H1 (cell line): ENCODE data around the gene HDAC11. TPM values are rescaled to one million over a fixed set of nuclear protein-coding genes. Genes with fewer than 3 reads are reported as not detected.

Source experiments
- CTCF ChIA-PET: fragments of 300-600 bp; sonication (Branson Sonifier 250); formaldehyde crosslinking; loops from one replicate; lab custom pipeline; 2021; ENCODE audit not compliant: partially characterized antibody; lab: Charles Lee
- POLR2A ChIA-PET: fragments of 300-600 bp; sonication (Branson Sonifier 250); formaldehyde crosslinking; loops from one replicate; lab custom pipeline; 2021; ENCODE audit warnings: inconsistent platforms; ENCODE audit not compliant: partially characterized antibody; lab: Charles Lee
- DNase-seq, 2 experiments: peaks; one replicate each; pipeline versions ENCODE4 v3.0.0 to v3.0.0-alpha.2; 2010 to 2022; ENCODE audit warnings: low spot score in 2 of 2, low read depth in 1 of 2, mixed read lengths in 1 of 2
- FAIRE-seq: peaks from 2 replicates; lab custom pipeline; 2011; peaks lifted over from hg19 to GRCh38; lab: Jason Lieb, UNC
- H2AFZ ChIP-seq: 2 replicates; pipeline ENCODE4 v1.8.1; 2012; ENCODE audit warnings: low read length, inconsistent platforms
- H2AK5ac ChIP-seq: 2 replicates; pipeline ENCODE4 v1.6.1; 2013; ENCODE audit warnings: low read depth, low read length
- H2BK120ac ChIP-seq: replicated peaks from 2 replicates; pipeline ENCODE3; 2013; ENCODE audit warnings: low read depth, low read length, inconsistent platforms
- H2BK12ac ChIP-seq: 2 replicates; pipeline ENCODE4 v1.6.1; 2013; ENCODE audit warnings: low read depth, low read length
- H2BK15ac ChIP-seq: 2 replicates; pipeline ENCODE4 v1.6.1; 2013; ENCODE audit warnings: low read length
- H2BK20ac ChIP-seq: 2 replicates; pipeline ENCODE4 v1.6.1; 2013; ENCODE audit warnings: low read length
- H2BK5ac ChIP-seq: 2 replicates; pipeline ENCODE4 v1.6.1; 2013; ENCODE audit warnings: low read depth, low read length
- H3K14ac ChIP-seq: 2 replicates; pipeline ENCODE4 v1.6.1; 2013; ENCODE audit warnings: inconsistent platforms; ENCODE audit not compliant: insufficient read length
- H3K18ac ChIP-seq: 2 replicates; pipeline ENCODE4 v1.6.1; 2013; ENCODE audit warnings: low read length; ENCODE audit errors: extremely low read depth
- H3K23ac ChIP-seq: 2 replicates; pipeline ENCODE4 v1.6.1; 2013; ENCODE audit warnings: inconsistent platforms; ENCODE audit not compliant: insufficient read length
- H3K23me2 ChIP-seq: 2 replicates; pipeline ENCODE4 v1.6.1; 2013; ENCODE audit warnings: low read depth, low read length
- H3K27ac ChIP-seq: 2 replicates; pipeline ENCODE4 v1.6.1; 2011; ENCODE audit warnings: low read depth, low read length, inconsistent platforms
- H3K27me3 ChIP-seq, 4 experiments: replicated peaks in 1 of 4; 1 replicate in 1 of 4; 2 replicates in 3 of 4; pipeline versions ENCODE4 v1.6.1 to v1.8.1; 2011 to 2013; ENCODE audit warnings: low read length in 3 of 4, mild to moderate bottlenecking in 3 of 4, inconsistent platforms in 2 of 4, mixed read lengths in 2 of 4, moderate library complexity in 1 of 4; ENCODE audit not compliant: control insufficient read depth in 3 of 4, insufficient read depth in 3 of 4; ENCODE audit errors: extremely low read depth in 1 of 4
- H3K36me3 ChIP-seq, 4 experiments: 2 replicates each; pipeline versions ENCODE4 v1.6.1 to v1.8.1; 2011 to 2013; ENCODE audit warnings: mild to moderate bottlenecking in 4 of 4, low read length in 3 of 4, moderate library complexity in 2 of 4, control low read depth in 1 of 4, inconsistent platforms in 1 of 4; ENCODE audit not compliant: insufficient read depth in 4 of 4, control insufficient read depth in 2 of 4
- H3K4ac ChIP-seq: replicated peaks from 2 replicates; pipeline ENCODE3; 2013; ENCODE audit warnings: low read length, low read depth, mixed read lengths, inconsistent platforms; ENCODE audit not compliant: insufficient read length
- H3K4me1 ChIP-seq, 4 experiments: replicated peaks in 1 of 4; 1 replicate in 1 of 4; 2 replicates in 3 of 4; pipeline versions ENCODE4 v1.6.1 to v1.8.1; 2011 to 2013; ENCODE audit warnings: low read length in 3 of 4, inconsistent platforms in 2 of 4, mixed read lengths in 1 of 4; ENCODE audit not compliant: insufficient read depth in 4 of 4, control insufficient read depth in 3 of 4
- H3K4me2 ChIP-seq, 2 experiments: 2 replicates each; pipeline versions ENCODE4 v1.6.1 to v1.8.1; 2011 to 2013; ENCODE audit warnings: low read depth in 2 of 2, low read length in 2 of 2, control low read depth in 1 of 2, inconsistent platforms in 1 of 2, mild to moderate bottlenecking in 1 of 2; ENCODE audit not compliant: insufficient read depth in 1 of 2
- H3K4me3 ChIP-seq, 4 experiments: fragments of 200-600, 300-600 bp in 1 of 4; sonication (generic), shearing (Covaris generic), sonication (Bioruptor Twin) in 1 of 4; 2 replicates each; pipeline versions ENCODE4 v1.5.1 to v1.8.1; 2011 to 2016; ENCODE audit warnings: low read length in 4 of 4, low read depth in 3 of 4, control low read depth in 2 of 4, inconsistent platforms in 2 of 4, mild to moderate bottlenecking in 2 of 4, mixed read lengths in 1 of 4, moderate library complexity in 1 of 4; ENCODE audit not compliant: insufficient read depth in 2 of 4; ENCODE audit errors: extremely low read depth in 1 of 4
- H3K56ac ChIP-seq: replicated peaks from 2 replicates; pipeline ENCODE3; 2013; ENCODE audit warnings: low read depth, mild to moderate bottlenecking, mixed read lengths, low read length, inconsistent platforms; ENCODE audit not compliant: insufficient read length
- H3K79me1 ChIP-seq: 2 replicates; pipeline ENCODE4 v1.6.1; 2013; ENCODE audit warnings: low read depth, low read length, control low read depth
- H3K79me2 ChIP-seq, 2 experiments: 2 replicates each; pipeline versions ENCODE4 v1.6.1 to v1.8.1; 2012 to 2013; ENCODE audit warnings: low read length in 2 of 2, mild to moderate bottlenecking in 2 of 2, inconsistent platforms in 1 of 2; ENCODE audit not compliant: insufficient read depth in 2 of 2, control insufficient read depth in 1 of 2
- H3K9ac ChIP-seq, 4 experiments: replicated peaks in 1 of 4; 1 replicate in 1 of 4; 2 replicates in 3 of 4; pipeline versions ENCODE4 v1.6.1 to v1.8.1; 2011 to 2013; ENCODE audit warnings: low read depth in 3 of 4, low read length in 3 of 4, control low read depth in 2 of 4, mild to moderate bottlenecking in 2 of 4, moderate library complexity in 2 of 4, inconsistent platforms in 1 of 4; ENCODE audit errors: extremely low read depth in 1 of 4
- H3K9me3 ChIP-seq, 2 experiments: 2 replicates each; pipeline versions ENCODE4 v1.6.1 to v1.8.1; 2012 to 2013; ENCODE audit warnings: mild to moderate bottlenecking in 2 of 2, moderate library complexity in 2 of 2, control low read depth in 1 of 2, inconsistent platforms in 1 of 2, low read depth in 1 of 2, low read length in 1 of 2, mixed read lengths in 1 of 2; ENCODE audit not compliant: insufficient read depth in 2 of 2
- H4K20me1 ChIP-seq, 2 experiments: replicated peaks in 1 of 2; 2 replicates each; pipeline versions ENCODE3 to v1.8.1; 2011 to 2013; ENCODE audit warnings: inconsistent platforms in 2 of 2, low read length in 2 of 2, mild to moderate bottlenecking in 1 of 2; ENCODE audit not compliant: insufficient read depth in 2 of 2, control insufficient read depth in 1 of 2
- H4K5ac ChIP-seq: 2 replicates; pipeline ENCODE4 v1.6.1; 2013; ENCODE audit warnings: low read length, low read depth, mixed read lengths, inconsistent platforms; ENCODE audit not compliant: insufficient read length
- H4K8ac ChIP-seq: 2 replicates; pipeline ENCODE4 v1.8.0; 2013; ENCODE audit warnings: mild to moderate bottlenecking, moderate library complexity, low read length, inconsistent platforms; ENCODE audit not compliant: insufficient read depth; ENCODE audit errors: extremely low read depth
- H4K91ac ChIP-seq: replicated peaks from 2 replicates; pipeline ENCODE3; 2013; ENCODE audit warnings: low read length, mixed read lengths, inconsistent platforms; ENCODE audit not compliant: insufficient read length
- POLR2AphosphoS5 ChIP-seq: IDR thresholded peaks from 2 replicates; pipeline ENCODE4 v1.6.1; 2011; ENCODE audit warnings: low read depth, low read length
- WGBS, 2 experiments: shearing (Covaris generic) in 1 of 2; methylation state at CpG; one replicate each; pipeline versions ENCODE4 v1.1.6 to v1.1.7; 2013 to 2015; ENCODE audit warnings: low lambda C conversion rate in 2 of 2, mixed read lengths in 2 of 2, inconsistent platforms in 1 of 2, low coverage in 1 of 2, missing lambda C conversion rate in 1 of 2; ENCODE audit not compliant: insufficient replicate concordance in 2 of 2, insufficient coverage in 1 of 2, insufficient read length in 1 of 2; ENCODE audit errors: extremely low coverage in 1 of 2, missing lambda C conversion rate in 1 of 2; 5-methylcytosine and 5-hydroxymethylcytosine counted together
- polyA plus RNA-seq, 7 experiments: library from polyadenylated mRNA; depleted of rRNA in 3 of 7; stranded (reverse) in 5 of 7; unstranded in 2 of 7; fragments of >200 nt in 5 of 7; fragments of 200-250 nt in 2 of 7; gene quantifications; 1 replicate in 5 of 7; 2 replicates in 1 of 7; 4 replicates in 1 of 7; pipeline versions ENCODE4 v1.2.1 to v1.2.3, GENCODE V29; 2011 to 2013; ENCODE audit warnings: missing spikeins in 2 of 7, mixed read lengths in 2 of 7
- total RNA-seq: library from RNA; stranded (reverse); fragmentation: NEBNext Ultra II Directional; extraction: Animal tissue kit (Norgen Biotek cat#: 25700); gene quantifications from 2 replicates; pipeline ENCODE4 v1.2.1, GENCODE V29; 2021

Gene HDAC11
- total and polyA plus RNA-seq, 2 of the 8 experiments (the other 6 are each of a cell fraction or from before 2014, with no cell fraction given) = 6.8 to 7.4 TPM

DNA sequence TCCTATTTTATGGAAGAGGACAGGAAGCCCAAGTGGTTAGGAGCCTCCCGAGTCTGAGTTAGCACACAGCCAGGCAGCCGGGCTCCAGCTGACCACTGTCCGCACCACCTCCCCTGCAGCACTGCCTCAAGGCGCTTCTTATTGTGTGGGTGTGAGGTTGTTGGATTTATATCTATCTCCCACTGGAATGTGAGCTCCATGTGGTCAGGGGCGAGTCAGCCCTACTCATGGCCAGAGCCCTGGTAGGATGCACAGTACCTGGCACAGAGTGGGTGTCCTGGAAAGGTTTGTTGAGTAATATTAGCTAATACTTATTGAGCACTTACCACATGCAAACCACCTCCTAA lies 59.2 kb downstream of the HDAC11 start:
- H2AFZ ChIP-seq = no peak overlapping the region
- CTCF ChIA-PET = interaction anchor here (0.7 to 51.2 kb wide), 22 partner anchors 8 to 323 kb away, joined by 3 to 856 read pairs (median 4); no protein-coding TSS in a partner anchor
- no peak for FAIRE-seq

More for the DNA sequence above, 59.2 kb downstream of the HDAC11 start:
- H3K79me2 ChIP-seq = no peaks in the 10 kb centered on the region
- H3K27me3 ChIP-seq = no peaks in the 10 kb centered on the region; a peak in 1 of 7 replicates
- H2BK20ac ChIP-seq = no peak overlapping the region
- POLR2A ChIA-PET = interaction anchor here (1.0 to 2.2 kb wide), 3 partner anchors 9 to 106 kb away, joined by 3 to 7 read pairs (median 3); partner anchors contain the start of gene FBLN2
- H4K8ac ChIP-seq = peak overlapping the region; percentile 48
- no peaks in the 10 kb centered on the region for H4K20me1 ChIP-seq
- H3K9me3 ChIP-seq = no peaks in the 10 kb centered on the region
- no peaks in the 10 kb centered on the region for H3K36me3 ChIP-seq
- H2BK15ac ChIP-seq = no peak overlapping the region
- WGBS, 2 experiments = 88% methylated on average over 5 of the region's 5 CpGs; no CpG with 5 or more reads in 1 of the 2 experiments
- no peak overlapping the region for H3K4me3 ChIP-seq
- H2BK5ac ChIP-seq = no peak overlapping the region
- H3K27ac ChIP-seq = no peak overlapping the region
- H4K91ac ChIP-seq = no peak overlapping the region
- H3K9ac ChIP-seq = no peak overlapping the region
- H4K5ac ChIP-seq = no peak overlapping the region
- no peak overlapping the region for H2BK12ac ChIP-seq
- H2AK5ac ChIP-seq = no peak overlapping the region
- no peak overlapping the region for H3K18ac ChIP-seq
- TF ChIP-seq POLR2AphosphoS5 = no peak
- peaks cover 0 to 5% (median 2%) of the 10 kb centered on the region in 4 experiments; a peak in 2 of 7 replicates for H3K4me1 ChIP-seq
- no peaks in the 10 kb centered on the region for H3K23me2 ChIP-seq
- H2BK120ac ChIP-seq = no peak overlapping the region
- no peak overlapping the region for H3K56ac ChIP-seq
- DNase-seq = no peak
- no peaks in the 10 kb centered on the region for H3K79me1 ChIP-seq
- no peak overlapping the region for H3K4me2 ChIP-seq
- no peak overlapping the region for H3K23ac ChIP-seq
- H3K4ac ChIP-seq = no peak overlapping the region
- H3K14ac ChIP-seq = no peak overlapping the region
